Subcutaneous preadipocyte (primary cell): ENCODE data around the gene CTF1. TPM values are rescaled to one million over a fixed set of nuclear protein-coding genes. Genes with fewer than 3 reads are reported as not detected.

Experiments used
- small RNA-seq: library from RNA; depleted of rRNA; stranded (forward); fragments of <200 nt; gene quantifications from one replicate; pipeline ENCODE3, GENCODE V24; 2012
- total RNA-seq: library from RNA; depleted of rRNA; stranded (reverse); fragments of >200 nt; gene quantifications from 2 replicates; pipeline ENCODE4 v1.2.3, GENCODE V29; 2012

Gene CTF1
- total RNA-seq: 0.59 and 1.1 TPM in 2 replicates

GRCh38 chr16:30896261-30896888, at the start of gene CTF1:
TSS of gene CTF1 (plus strand) at chr16:30896614. CDS start at chr16:30896644, 30 bp downstream.

GRCh38 chr16:30893744-30894539, 2.5 kb upstream of the CTF1 start, which contains the start of gene BCL7C:
TSS of gene BCL7C (minus strand) at chr16:30894077. CDS start at chr16:30893944, 133 bp downstream.

GRCh38 chr16:30923554-30924075, 27.2 kb downstream of the CTF1 start, which contains the start of gene FBXL19:
TSS of gene FBXL19 (plus strand) at chr16:30923572. CDS start at chr16:30925755, 2,183 bp downstream.

GRCh38 chr16:30948667-30949649, 52.5 kb downstream of the CTF1 start, which contains the start of gene ORAI3:
TSS of gene ORAI3 (plus strand) at chr16:30949068. CDS start at chr16:30949290, 222 bp downstream.

Small RNAs within 50 kb of the gene (small RNA-seq; reads per million reads assigned to genes)
- gene AC135048.1 (not detected), gene MIR4519 (not detected), gene MIR762 (not detected)

Other genes starting within 250 kb of the CTF1 start
- 5.9 and 7.8 TPM in 2 replicates for gene PRR14, start 245.7 kb upstream of the CTF1 start, total RNA-seq
- 13.2 and 32.6 TPM in 2 replicates for gene FBRS, start 238.2 kb upstream of the CTF1 start, total RNA-seq
- gene SRCAP, start 197.4 kb upstream of the CTF1 start, total RNA-seq: 14.0 and 19.4 TPM in 2 replicates
- gene PHKG2, start 148.2 kb upstream of the CTF1 start, total RNA-seq: 18.0 and 20.5 TPM in 2 replicates
- 1.5 and 2.5 TPM in 2 replicates for gene CFAP119, start 134.6 kb upstream of the CTF1 start, total RNA-seq
- gene RNF40, start 134.3 kb upstream of the CTF1 start, total RNA-seq: 63.6 and 90.5 TPM in 2 replicates
- gene ZNF629, start 109.4 kb upstream of the CTF1 start, total RNA-seq: 13.6 and 14.1 TPM in 2 replicates
- 34.0 and 37.5 TPM in 2 replicates for gene BCL7C, start 2.5 kb upstream of the CTF1 start, total RNA-seq
- gene FBXL19, start 27.0 kb downstream of the CTF1 start, total RNA-seq: 14.3 and 26.0 TPM in 2 replicates
- 38.3 and 41.5 TPM in 2 replicates for gene ORAI3, start 52.5 kb downstream of the CTF1 start, total RNA-seq
- gene SETD1A, start 61.1 kb downstream of the CTF1 start, total RNA-seq: 2.2 and 3.9 TPM in 2 replicates
- gene HSD3B7, start 88.6 kb downstream of the CTF1 start, total RNA-seq: 100 and 164 TPM in 2 replicates
- gene STX1B, start 114.0 kb downstream of the CTF1 start, total RNA-seq: 0.98 and 1.1 TPM in 2 replicates
- gene STX4, start 136.9 kb downstream of the CTF1 start, total RNA-seq: 21.7 and 23.3 TPM in 2 replicates
- gene ZNF668, start 177.6 kb downstream of the CTF1 start, total RNA-seq: 11.4 and 15.2 TPM in 2 replicates
- gene ZNF646, start 177.8 kb downstream of the CTF1 start, total RNA-seq: 14.0 and 18.6 TPM in 2 replicates
- 1.5 and 3.3 TPM in 2 replicates for gene PRSS53, start 192.3 kb downstream of the CTF1 start, total RNA-seq
- 64.7 and 133 TPM in 2 replicates for gene VKORC1, start 198.2 kb downstream of the CTF1 start, total RNA-seq
- gene BCKDK, start 211.8 kb downstream of the CTF1 start, total RNA-seq: 40.3 and 44.1 TPM in 2 replicates
- 29.5 and 30.5 TPM in 2 replicates for gene KAT8, start 221.1 kb downstream of the CTF1 start, total RNA-seq
- gene PRSS8, start 239.1 kb downstream of the CTF1 start, total RNA-seq: not detected in 2 replicates